GM18508 (cell line): ENCODE results near the gene CCDC24.

Source experiments
- ATAC-seq: cut with Tn5 transposase; IDR thresholded peaks from one replicate; pipeline ENCODE4 v1.9.1; 2021; ENCODE audit warnings: moderate number of reproducible peaks; ENCODE audit not compliant: insufficient read depth, unreplicated experiment

CCDC24 gene

GRCh38 chr1:44036409-44037139 is 45.2 kb downstream of the CCDC24 start:
- no peak for ATAC-seq

DNA sequence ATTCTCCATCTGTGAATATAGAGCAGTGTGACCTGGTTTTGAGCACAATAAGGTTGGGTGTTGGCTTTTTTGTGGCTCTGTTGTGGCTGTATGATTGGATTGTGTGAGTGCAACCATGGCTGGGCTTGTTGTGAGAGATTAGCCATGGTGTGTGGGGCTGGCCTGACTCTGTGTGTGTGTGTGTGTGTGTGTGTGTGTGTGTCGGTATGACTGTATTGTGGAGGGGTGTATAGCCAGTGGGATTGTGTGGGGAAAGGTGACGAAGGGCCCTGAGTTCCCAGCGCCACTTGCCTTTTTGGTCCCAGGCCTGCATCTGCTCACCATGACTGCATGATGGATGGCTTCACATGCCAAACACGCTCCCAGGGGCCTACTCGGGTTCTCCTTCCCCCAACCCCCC is 45.8 kb downstream of the CCDC24 start:
- no peak for ATAC-seq

DNA sequence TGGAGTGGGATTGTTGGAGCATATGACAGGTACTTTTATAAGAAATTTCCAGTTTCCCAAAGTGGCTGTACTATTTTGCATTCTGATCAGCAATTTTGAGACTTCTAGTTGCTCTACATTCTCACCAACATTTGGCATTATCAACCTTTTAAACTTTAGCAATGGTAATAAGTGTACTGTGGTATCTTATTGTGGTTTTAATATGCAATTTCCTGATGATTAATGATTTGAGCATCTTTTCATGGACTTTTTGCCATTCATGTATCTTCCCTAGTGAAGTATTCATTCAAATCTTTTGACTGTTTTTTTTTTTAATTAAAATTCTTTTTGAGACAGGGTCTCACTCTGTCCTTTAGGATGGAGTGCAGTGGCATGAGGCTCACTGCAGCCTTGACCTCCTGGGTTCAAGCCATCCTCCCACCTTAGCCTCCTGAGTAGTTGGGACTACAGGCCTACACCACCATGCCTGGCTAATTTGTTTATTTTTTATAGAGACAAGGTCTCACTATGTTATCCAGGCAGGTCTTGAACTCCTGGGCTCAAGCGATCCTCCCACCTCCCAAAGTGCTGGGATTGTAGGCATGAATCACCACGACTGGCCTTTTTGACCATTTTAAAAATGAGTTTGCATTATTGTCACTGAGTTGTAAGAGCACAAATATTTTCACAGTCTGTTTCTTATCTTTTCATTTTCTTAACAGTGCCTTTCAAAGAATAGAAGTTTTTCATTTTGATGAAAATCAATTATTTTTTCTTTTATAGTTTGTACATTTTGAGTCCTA is 47.7 kb downstream of the CCDC24 start:
- no peak for ATAC-seq

GRCh38 chr1:44040418-44040817 is 49.0 kb downstream of the CCDC24 start:
- no peak for ATAC-seq

DNA sequence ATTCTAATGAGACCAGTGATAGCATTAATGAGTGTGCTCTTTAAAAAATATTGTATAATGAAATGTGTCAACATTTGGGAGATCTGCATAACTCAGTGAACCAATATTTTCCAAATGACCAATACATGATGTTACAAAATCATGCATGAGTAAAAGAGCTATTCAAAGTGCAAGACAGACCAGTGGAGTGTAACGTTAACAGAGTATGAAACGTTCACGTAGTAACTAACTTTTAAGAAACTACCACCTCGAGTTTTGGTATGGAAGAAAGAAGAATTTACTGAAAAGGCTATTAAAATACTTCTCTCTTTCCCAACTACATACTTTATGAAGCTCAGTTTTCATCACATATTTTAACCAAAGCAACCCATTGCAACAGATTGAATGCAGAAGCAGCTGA is 49.4 kb downstream of the CCDC24 start:
- no peak for ATAC-seq

DNA sequence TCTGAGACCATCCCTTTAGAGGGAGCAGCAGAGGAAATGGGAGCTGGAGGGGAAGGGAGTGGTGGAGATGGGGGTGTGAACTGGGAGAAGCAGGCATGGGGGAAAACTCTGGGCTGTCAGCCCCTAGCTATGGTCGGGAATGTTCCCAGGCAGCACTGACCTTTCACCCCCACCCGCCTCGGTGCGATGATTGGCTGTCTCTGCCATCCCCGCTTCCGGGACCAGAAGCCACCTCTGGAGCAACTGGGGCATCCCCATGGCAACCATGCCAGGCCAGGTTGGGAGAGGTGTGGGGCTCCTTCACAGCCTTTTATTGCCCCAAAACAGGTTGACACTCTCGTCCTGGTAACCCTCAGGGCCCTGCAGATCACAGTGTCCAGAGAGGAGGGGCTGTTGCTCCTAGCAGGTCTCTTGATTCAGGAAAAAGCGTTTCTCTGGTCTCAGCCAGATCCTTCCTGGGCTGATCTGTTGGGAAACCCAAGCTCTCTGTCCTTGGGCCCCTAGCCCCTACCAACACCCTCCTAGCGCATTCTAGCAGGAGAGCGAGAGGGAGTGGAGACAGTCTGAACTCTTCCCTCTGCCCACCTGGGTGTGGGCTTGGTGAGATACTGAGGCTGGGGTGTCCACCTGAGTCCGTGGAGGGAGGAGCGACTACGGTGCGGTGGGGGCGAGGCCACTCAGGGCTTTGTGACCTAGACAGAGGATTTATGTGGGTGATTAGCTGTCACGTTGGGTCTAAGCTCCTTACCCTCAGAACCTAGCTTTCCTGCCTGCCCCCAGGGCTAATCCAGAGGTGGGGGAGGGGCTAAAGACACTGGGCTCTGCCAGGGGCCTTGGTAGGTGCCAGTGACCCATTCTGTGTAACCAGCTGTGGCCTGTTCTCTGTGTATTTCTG is 52.0 kb downstream of the CCDC24 start:
- ATAC-seq, result no peak

DNA sequence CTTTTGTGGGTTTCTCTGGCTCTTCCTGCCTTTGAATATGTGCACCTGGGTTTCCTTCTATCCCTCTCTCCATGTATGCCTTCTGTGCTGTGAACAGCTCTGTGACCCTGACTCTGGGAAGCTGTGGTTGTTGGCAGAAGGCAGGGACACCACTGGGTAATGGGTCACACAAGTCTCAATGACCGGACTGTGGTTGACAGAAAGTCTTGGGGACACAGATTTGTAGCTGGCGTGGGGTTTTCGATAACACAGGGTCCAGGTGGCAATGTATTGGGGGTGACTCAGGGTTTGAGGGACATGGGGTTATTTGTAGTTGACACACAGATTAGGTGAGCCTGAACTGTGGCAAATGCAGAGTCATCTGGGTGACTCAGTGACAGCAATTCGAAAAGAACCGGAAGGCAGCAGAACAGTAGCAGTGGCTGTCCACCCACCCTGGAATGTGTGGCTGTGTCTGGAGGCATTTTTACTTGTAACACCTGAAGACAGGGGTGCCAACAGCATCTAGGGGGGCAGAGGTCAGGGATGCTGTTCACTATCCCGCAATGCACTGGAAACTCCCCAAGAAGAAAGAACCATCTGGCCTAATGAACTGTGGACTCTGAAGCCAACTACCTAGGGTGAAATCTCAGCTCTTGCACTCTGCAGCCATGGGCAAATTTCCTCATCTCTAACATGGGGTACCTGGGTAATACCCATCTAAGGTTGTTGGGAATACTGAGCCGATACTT is 52.8 kb downstream of the CCDC24 start:
- no peak for ATAC-seq

GRCh38 chr1:44045064-44045463 is 53.7 kb downstream of the CCDC24 start:
- no peak for ATAC-seq
